ENCODE measurements around the gene MMP20.

- TF ChIP-seq CTCF (IDR thresholded peaks at IDR 0.05; ENCODE audit: low read length) (no peak), EZH2 (IDR thresholded peaks at IDR 0.05; ENCODE audit: borderline replicate concordance, low read length) (no peak)
Observed at GRCh38 chr11:102590276-102591049, 34.7 kb downstream of the MMP20 start.
